Measurements from ENCODE around the gene PAPPA.
A peak's percentile ranks its signal among the peaks of the same experiment; 100 is the strongest.

PAPPA gene

GRCh38 chr9:116360016-116360415 lies 206.4 kb downstream of the PAPPA start:
- no peak for DNase-seq

- no peak for DNase-seq
Observed at GRCh38 chr9:116360989-116361388, 207.4 kb downstream of the PAPPA start.

- peak in 1 of 2 experiments; percentile 31 for DNase-seq
Observed at GRCh38 chr9:116361547-116361946, 208.0 kb downstream of the PAPPA start.

- no peak for DNase-seq
Observed at GRCh38 chr9:116362493-116362892, 208.9 kb downstream of the PAPPA start.

- DNase-seq, result peak; percentile 41 to 74
Observed at GRCh38 chr9:116365056-116365471, 211.5 kb downstream of the PAPPA start.

- no peak for DNase-seq
Observed at GRCh38 chr9:116366241-116366640, 212.7 kb downstream of the PAPPA start.

GRCh38 chr9:116368680-116369079 lies 215.1 kb downstream of the PAPPA start:
- no peak for DNase-seq

GRCh38 chr9:116369706-116370105 lies 216.1 kb downstream of the PAPPA start:
- no peak for DNase-seq

- DNase-seq, result no peak
Observed at GRCh38 chr9:116370556-116370955, 217.0 kb downstream of the PAPPA start.

GRCh38 chr9:116372081-116372673 lies 218.6 kb downstream of the PAPPA start:
- DNase-seq, result no peak

- DNase-seq, result no peak
Observed at GRCh38 chr9:116372786-116373185, 219.2 kb downstream of the PAPPA start.

GRCh38 chr9:116377179-116377798 lies 223.7 kb downstream of the PAPPA start:
- no peak for DNase-seq

GRCh38 chr9:116378873-116379272 lies 225.3 kb downstream of the PAPPA start:
- DNase-seq, result no peak

- no peak for DNase-seq
Observed at GRCh38 chr9:116379821-116380220, 226.2 kb downstream of the PAPPA start.

GRCh38 chr9:116380496-116380995 lies 227.0 kb downstream of the PAPPA start:
- no peak for DNase-seq

- no peak for DNase-seq
Observed at GRCh38 chr9:116381350-116381749, 227.8 kb downstream of the PAPPA start.

GRCh38 chr9:116382053-116382452 lies 228.5 kb downstream of the PAPPA start:
- no peak for DNase-seq

GRCh38 chr9:116383133-116383532 lies 229.5 kb downstream of the PAPPA start:
- DNase-seq, result no peak

GRCh38 chr9:116383936-116384335 lies 230.3 kb downstream of the PAPPA start:
- DNase-seq, result no peak

GRCh38 chr9:116387934-116388698 lies 234.5 kb downstream of the PAPPA start:
- DNase-seq, result peak in 1 of 2 experiments; percentile 68

GRCh38 chr9:116389541-116390302 lies 236.1 kb downstream of the PAPPA start:
- DNase-seq, result no peak

- peak; percentile 88 to 89 for DNase-seq
Observed at GRCh38 chr9:116390303-116391228, 237.0 kb downstream of the PAPPA start.

Data from NCI-H524 (cell line).